MM.1S (cell line): ENCODE data around the gene TPM1.
A peak's percentile ranks its signal among the peaks of the same experiment; 100 is the strongest.

Experiments
- CTCF ChIP-seq: fragments of 300-600 bp; sonication (generic); IDR thresholded peaks from 2 replicates; pipeline ENCODE4 v1.5.1; 2016; ENCODE audit warnings: antibody characterized with exemption, low read length, mixed read lengths
- EZH2 ChIP-seq: fragments of 300-600 bp; sonication (generic); optimal IDR thresholded peaks from 2 replicates; pipeline ENCODE3; 2017; ENCODE audit warnings: low read depth, mild to moderate bottlenecking, antibody characterized with exemption, low read length, mixed read lengths
- EZH2phosphoT487 ChIP-seq: fragments of 300-600 bp; sonication (generic); IDR thresholded peaks from 2 replicates; pipeline ENCODE4 v1.6.1; 2018; ENCODE audit warnings: antibody characterized with exemption, low read length

DNA sequence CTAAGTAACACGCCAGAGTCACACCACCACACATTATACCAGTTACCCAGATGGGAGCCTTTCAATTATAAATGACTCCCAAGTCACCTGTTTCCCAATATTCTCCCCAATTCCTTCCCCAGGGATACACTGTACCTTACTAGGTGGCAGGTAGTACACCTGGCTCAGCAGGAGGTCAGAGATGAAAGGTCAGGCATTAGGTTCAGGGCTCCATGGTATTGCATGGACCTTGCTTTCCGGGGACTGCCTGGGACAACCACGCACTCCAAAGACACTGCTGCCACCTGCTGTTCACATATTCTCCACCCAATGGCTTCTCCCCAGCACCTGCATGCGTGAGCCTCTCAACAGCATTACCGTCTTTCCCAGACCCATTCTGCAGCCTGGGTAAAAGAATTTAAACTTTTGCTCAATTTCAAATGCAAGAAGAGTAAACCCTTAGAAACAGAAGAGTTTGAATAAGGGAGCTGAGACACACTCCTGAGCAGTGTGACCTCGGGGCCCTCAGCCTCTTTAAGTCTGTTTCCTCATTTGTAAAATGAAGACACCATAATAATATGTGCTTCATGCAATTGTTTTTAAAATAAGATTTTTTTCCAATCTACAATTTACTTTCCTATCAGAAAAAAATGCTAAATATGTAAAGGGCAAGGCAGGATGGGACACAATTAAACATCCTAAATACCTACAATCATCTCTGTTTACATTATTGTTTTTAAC lies 51.1 kb downstream of the TPM1 start:
- TF ChIP-seq CTCF (peak; percentile 86), EZH2 (no peak), EZH2phosphoT487 (no peak)
